ENCODE measurements around the gene IGFBP3. TPM values are rescaled to one million over a fixed set of nuclear protein-coding genes. Genes with fewer than 3 reads are reported as not detected.

IGFBP3 gene, protein sequence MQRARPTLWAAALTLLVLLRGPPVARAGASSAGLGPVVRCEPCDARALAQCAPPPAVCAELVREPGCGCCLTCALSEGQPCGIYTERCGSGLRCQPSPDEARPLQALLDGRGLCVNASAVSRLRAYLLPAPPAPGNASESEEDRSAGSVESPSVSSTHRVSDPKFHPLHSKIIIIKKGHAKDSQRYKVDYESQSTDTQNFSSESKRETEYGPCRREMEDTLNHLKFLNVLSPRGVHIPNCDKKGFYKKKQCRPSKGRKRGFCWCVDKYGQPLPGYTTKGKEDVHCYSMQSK
- 22.0 and 29.0 TPM in 2 replicates for total RNA-seq (ENCODE audit: low replicate concordance)

DNA sequence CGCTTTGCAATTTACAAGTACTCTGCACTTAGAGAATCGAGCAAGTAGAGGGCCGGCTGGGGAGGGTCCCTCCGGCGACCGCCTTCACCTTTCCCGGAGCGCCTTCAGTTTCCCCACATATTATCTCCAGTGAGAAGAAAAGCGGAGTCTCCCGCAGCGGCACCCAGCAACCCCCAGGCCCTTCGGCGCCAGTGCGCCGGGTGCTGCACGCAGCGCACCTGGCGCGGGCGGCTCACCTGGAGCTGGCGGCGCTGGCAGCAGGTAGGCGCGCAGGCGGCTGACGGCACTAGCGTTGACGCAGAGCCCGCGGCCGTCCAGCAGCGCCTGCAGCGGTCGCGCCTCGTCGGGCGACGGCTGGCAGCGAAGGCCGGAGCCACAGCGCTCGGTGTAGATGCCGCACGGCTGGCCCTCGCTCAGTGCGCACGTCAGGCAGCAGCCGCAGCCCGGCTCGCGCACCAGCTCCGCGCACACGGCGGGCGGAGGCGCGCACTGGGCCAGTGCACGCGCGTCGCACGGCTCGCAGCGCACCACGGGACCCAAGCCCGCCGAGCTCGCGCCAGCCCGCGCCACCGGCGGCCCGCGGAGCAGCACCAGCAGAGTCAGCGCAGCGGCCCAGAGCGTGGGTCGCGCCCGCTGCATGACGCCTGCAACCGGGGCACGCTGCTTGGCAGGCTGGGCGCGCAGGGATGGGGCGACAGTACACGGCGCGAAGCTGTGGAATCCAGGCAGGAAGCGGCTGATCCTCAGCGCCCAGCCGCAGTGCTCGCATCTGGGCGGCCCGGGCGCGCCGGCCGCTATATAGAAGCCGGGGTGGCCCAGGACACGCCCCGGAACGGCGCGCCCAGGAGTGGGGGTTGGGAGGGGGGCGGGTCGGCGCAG is at the start of gene IGFBP3:
IGFBP3 (minus strand) TSS at position 771 of the 879 bp plus-strand sequence; CDS start at position 639, 132 bp downstream.
- Histone ChIP-seq H3K4me3 (peak within 1 kb of the TSS; percentile 61), H3K36me3 (no peaks in the 10 kb centered on the region), H3K27ac (no peak within 1 kb of the TSS), H2AFZ (replicated peaks) (peak within 1 kb of the TSS; percentile 87), H3K4me2 (peak within 1 kb of the TSS; percentile 78), H4K20me1 (ENCODE audit: low read depth) (peaks cover 19% of the 10 kb centered on the region), H3K9ac (no peak within 1 kb of the TSS), H3F3A (ENCODE audit: low read depth) (peaks cover 17% of the 10 kb centered on the region), H3K27me3 (peaks cover 56% of the 10 kb centered on the region), H3K79me2 (ENCODE audit: low read depth) (no peaks in the 10 kb centered on the region), H3K9me3 (ENCODE audit: low read depth) (no peaks in the 10 kb centered on the region), H3K4me1 (peaks cover 20% of the 10 kb centered on the region)
- H3K4me1 Mint-ChIP-seq, result peaks cover 26% of the 10 kb centered on the region
- H3K27ac Mint-ChIP-seq, result no peak within 1 kb of the TSS
- DNase-seq (ENCODE audit: low spot score), result peak; percentile 93
- TF ChIP-seq, protein P1, sequence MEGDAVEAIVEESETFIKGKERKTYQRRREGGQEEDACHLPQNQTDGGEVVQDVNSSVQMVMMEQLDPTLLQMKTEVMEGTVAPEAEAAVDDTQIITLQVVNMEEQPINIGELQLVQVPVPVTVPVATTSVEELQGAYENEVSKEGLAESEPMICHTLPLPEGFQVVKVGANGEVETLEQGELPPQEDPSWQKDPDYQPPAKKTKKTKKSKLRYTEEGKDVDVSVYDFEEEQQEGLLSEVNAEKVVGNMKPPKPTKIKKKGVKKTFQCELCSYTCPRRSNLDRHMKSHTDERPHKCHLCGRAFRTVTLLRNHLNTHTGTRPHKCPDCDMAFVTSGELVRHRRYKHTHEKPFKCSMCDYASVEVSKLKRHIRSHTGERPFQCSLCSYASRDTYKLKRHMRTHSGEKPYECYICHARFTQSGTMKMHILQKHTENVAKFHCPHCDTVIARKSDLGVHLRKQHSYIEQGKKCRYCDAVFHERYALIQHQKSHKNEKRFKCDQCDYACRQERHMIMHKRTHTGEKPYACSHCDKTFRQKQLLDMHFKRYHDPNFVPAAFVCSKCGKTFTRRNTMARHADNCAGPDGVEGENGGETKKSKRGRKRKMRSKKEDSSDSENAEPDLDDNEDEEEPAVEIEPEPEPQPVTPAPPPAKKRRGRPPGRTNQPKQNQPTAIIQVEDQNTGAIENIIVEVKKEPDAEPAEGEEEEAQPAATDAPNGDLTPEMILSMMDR (IDR thresholded peaks at IDR 0.05), result no peak
- TF ChIP-seq EZH2phosphoT487 (IDR thresholded peaks at IDR 0.05), result peak; percentile 4
- TF ChIP-seq EZH2 (IDR thresholded peaks at IDR 0.05), result peak; percentile 68
- peak within 1 kb of the TSS; percentile 86 for H3K4me3 Mint-ChIP-seq
- H3K27me3 Mint-ChIP-seq (ENCODE audit: insufficient read depth, low read depth), result peaks cover 44% of the 10 kb centered on the region
- H3K36me3 Mint-ChIP-seq, result no peaks in the 10 kb centered on the region
- no peaks in the 10 kb centered on the region for H3K9me3 Mint-ChIP-seq

DNA sequence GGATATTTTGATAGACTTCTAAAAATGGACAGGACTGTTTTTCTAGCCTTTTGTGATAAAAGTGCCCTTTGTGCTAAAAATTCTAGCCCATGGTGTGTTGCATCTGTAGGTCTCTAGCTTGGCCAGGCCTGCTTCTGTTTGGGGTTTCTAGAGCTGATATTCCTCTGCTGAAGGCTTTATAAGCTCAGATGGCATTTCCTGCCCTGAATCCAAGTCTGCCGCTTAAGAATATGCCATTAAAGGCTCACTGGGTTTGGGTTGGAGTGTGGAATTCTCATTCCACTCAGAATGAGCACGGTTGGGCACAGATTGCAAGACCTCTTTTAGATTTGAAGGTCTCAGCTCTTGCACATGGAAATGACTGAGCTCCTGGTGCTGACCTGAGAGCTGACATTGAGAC is 49.4 kb upstream of the IGFBP3 start:
- Mint-ChIP-seq H3K4me3 (no peak overlapping the region), H3K27me3 (ENCODE audit: insufficient read depth, low read depth) (peaks cover 18% of the 10 kb centered on the region), H3K4me1 (peaks cover 3% of the 10 kb centered on the region), H3K9me3 (peaks cover 7% of the 10 kb centered on the region), H3K27ac (no peak overlapping the region), H3K36me3 (no peaks in the 10 kb centered on the region)
- Histone ChIP-seq H3K9me3 (ENCODE audit: low read depth) (no peaks in the 10 kb centered on the region), H2AFZ (replicated peaks) (no peak overlapping the region), H3F3A (ENCODE audit: low read depth) (no peaks in the 10 kb centered on the region), H3K27ac (no peak overlapping the region), H3K9ac (no peak overlapping the region), H3K4me3 (no peak overlapping the region), H3K4me1 (no peaks in the 10 kb centered on the region), H3K27me3 (no peaks in the 10 kb centered on the region), H4K20me1 (ENCODE audit: low read depth) (no peaks in the 10 kb centered on the region), H3K36me3 (no peaks in the 10 kb centered on the region), H3K79me2 (ENCODE audit: low read depth) (no peaks in the 10 kb centered on the region), H3K4me2 (no peak overlapping the region)
- TF ChIP-seq, protein P1 (IDR thresholded peaks at IDR 0.05), result no peak
- TF ChIP-seq EZH2 (IDR thresholded peaks at IDR 0.05) (no peak), EZH2phosphoT487 (IDR thresholded peaks at IDR 0.05) (no peak)
- no peak for DNase-seq (ENCODE audit: low spot score)

DNA sequence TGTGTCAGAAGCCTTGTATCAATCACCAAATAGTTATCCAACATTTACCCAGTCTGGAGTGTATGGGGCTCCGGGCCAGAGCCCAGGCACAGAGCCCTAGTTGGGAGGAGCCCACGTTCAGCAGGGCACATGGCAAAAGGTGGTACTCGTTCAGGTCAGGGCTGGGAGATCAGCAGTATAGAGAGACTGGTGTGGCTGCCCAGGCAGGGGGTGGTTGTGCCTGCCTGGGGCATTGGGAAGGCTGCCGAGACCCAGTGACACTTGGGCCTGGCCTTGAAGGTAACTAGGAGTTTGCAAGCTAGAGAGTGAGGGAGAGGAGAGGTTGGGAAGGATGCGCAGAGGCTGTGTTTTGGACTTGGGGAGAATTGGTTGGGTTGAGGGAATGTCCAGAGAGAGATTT is 48.9 kb upstream of the IGFBP3 start:
- Histone ChIP-seq H3K27ac (no peak overlapping the region), H3K4me1 (no peaks in the 10 kb centered on the region), H3K79me2 (ENCODE audit: low read depth) (no peaks in the 10 kb centered on the region), H2AFZ (replicated peaks) (no peak overlapping the region), H3K36me3 (no peaks in the 10 kb centered on the region), H3K9me3 (ENCODE audit: low read depth) (no peaks in the 10 kb centered on the region), H3K4me3 (no peak overlapping the region), H3F3A (ENCODE audit: low read depth) (no peaks in the 10 kb centered on the region), H3K9ac (no peak overlapping the region), H4K20me1 (ENCODE audit: low read depth) (no peaks in the 10 kb centered on the region), H3K27me3 (no peaks in the 10 kb centered on the region), H3K4me2 (no peak overlapping the region)
- no peak overlapping the region for H3K4me3 Mint-ChIP-seq
- H3K4me1 Mint-ChIP-seq, result peaks cover 3% of the 10 kb centered on the region
- TF ChIP-seq, protein P1 (IDR thresholded peaks at IDR 0.05), result no peak
- TF ChIP-seq EZH2phosphoT487 (IDR thresholded peaks at IDR 0.05) (no peak), EZH2 (IDR thresholded peaks at IDR 0.05) (no peak)
- peaks cover 5% of the 10 kb centered on the region for H3K9me3 Mint-ChIP-seq
- H3K27me3 Mint-ChIP-seq (ENCODE audit: insufficient read depth, low read depth), result peaks cover 18% of the 10 kb centered on the region
- DNase-seq (ENCODE audit: low spot score), result no peak
- no peaks in the 10 kb centered on the region for H3K36me3 Mint-ChIP-seq
- peak overlapping the region; percentile 47 for H3K27ac Mint-ChIP-seq
